ENCODE measurements around the gene KLHL36. TPM values are rescaled to one million over a fixed set of nuclear protein-coding genes. Genes with fewer than 3 reads are reported as not detected.

Gene KLHL36
- total RNA-seq, 1 donor from 2014 or later, result 26.2 TPM

GRCh38 chr16:84628226-84628731 is 20.0 kb upstream of the KLHL36 start:
- H3K27me3 Mint-ChIP-seq (ENCODE audit: low read depth), result no peaks in the 10 kb centered on the region
- no peak overlapping the region for H3K4me3 Mint-ChIP-seq
- TF ChIP-seq CTCF (conservative IDR thresholded peaks at IDR 0.05), result no peak
- no peaks in the 10 kb centered on the region for H3K4me1 Mint-ChIP-seq
- no peaks in the 10 kb centered on the region for H3K36me3 Mint-ChIP-seq (ENCODE audit: low read depth)
- DNase-seq (ENCODE audit: low read depth, low spot score), result no peak
- no peak overlapping the region for H3K27ac Mint-ChIP-seq (ENCODE audit: unreplicated experiment)
- no peaks in the 10 kb centered on the region for H3K9me3 Mint-ChIP-seq

GRCh38 chr16:84629580-84629979 is 18.7 kb upstream of the KLHL36 start:
- Mint-ChIP-seq H3K36me3 (ENCODE audit: low read depth) (no peaks in the 10 kb centered on the region), H3K4me3 (no peak overlapping the region), H3K9me3 (no peaks in the 10 kb centered on the region), H3K4me1 (no peaks in the 10 kb centered on the region), H3K27me3 (ENCODE audit: low read depth) (no peaks in the 10 kb centered on the region), H3K27ac (ENCODE audit: unreplicated experiment) (no peak overlapping the region)
- TF ChIP-seq CTCF (conservative IDR thresholded peaks at IDR 0.05), result no peak
- DNase-seq (ENCODE audit: low read depth, low spot score), result no peak

DNA sequence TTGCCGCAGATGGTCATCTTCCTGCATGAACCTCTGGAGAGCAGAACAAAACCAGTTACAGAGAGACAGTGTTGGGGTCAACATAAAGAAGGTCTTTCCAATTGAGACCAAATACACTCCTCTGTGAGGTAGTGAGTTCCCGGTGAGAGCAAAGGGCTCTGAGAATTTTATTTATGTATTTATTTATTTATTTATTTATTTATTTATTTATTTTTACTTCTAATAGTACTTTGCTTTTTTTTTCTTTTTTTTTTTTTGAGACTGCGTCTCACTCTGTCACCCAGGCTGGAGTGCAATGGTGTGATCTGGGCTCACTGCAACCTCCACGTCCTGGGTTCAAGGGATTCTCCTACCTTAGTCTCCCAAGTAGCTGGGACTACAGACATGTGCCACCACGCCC is 18.3 kb upstream of the KLHL36 start:
- H3K36me3 Mint-ChIP-seq (ENCODE audit: low read depth), result no peaks in the 10 kb centered on the region
- no peaks in the 10 kb centered on the region for H3K4me1 Mint-ChIP-seq
- no peak overlapping the region for H3K4me3 Mint-ChIP-seq
- H3K27ac Mint-ChIP-seq (ENCODE audit: unreplicated experiment), result no peak overlapping the region
- DNase-seq (ENCODE audit: low read depth, low spot score), result no peak
- no peaks in the 10 kb centered on the region for H3K27me3 Mint-ChIP-seq (ENCODE audit: low read depth)
- no peaks in the 10 kb centered on the region for H3K9me3 Mint-ChIP-seq
- no peak for TF ChIP-seq CTCF (conservative IDR thresholded peaks at IDR 0.05)

DNA sequence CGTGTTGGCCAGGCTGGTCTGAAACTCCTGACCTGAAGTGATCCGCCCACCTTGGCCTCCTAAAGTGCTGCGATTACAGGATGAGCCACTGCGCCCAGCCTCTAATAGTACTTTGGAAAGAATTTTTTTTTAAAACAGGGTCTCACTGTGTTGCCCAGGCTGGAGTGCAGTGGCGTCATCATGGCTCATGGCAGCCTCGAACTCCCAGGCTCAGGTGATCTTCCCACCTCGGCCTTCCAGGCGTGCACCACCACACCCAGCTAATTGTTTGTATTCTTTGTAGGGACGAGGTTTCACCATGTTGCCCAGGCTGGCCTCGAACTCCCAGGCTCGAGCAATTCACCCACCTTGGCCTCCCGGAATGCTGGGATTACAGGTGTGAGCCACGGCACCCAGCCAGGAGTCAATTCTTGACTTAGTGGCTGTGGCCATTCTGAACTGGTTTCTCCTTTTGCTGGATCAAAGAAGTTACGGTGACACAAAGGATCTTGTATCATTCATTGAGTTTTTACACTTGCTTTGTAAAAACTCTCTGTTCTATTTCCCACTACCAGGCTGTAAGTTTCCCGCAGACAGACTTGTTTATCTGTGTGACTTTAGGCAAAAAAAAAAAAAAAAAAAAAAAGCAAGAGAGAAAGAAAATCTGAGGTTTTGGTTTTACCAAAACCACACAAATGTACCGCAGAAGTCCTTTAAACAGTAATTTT is 17.7 kb upstream of the KLHL36 start:
- Mint-ChIP-seq H3K27ac (ENCODE audit: unreplicated experiment) (no peak overlapping the region), H3K9me3 (no peaks in the 10 kb centered on the region), H3K36me3 (ENCODE audit: low read depth) (no peaks in the 10 kb centered on the region), H3K4me3 (no peak overlapping the region), H3K27me3 (ENCODE audit: low read depth) (no peaks in the 10 kb centered on the region), H3K4me1 (no peaks in the 10 kb centered on the region)
- no peak for DNase-seq (ENCODE audit: low read depth, low spot score)
- no peak for TF ChIP-seq CTCF (conservative IDR thresholded peaks at IDR 0.05)

GRCh38 chr16:84631153-84631466 is 17.2 kb upstream of the KLHL36 start:
- Mint-ChIP-seq H3K27ac (ENCODE audit: unreplicated experiment) (no peak overlapping the region), H3K27me3 (ENCODE audit: low read depth) (no peaks in the 10 kb centered on the region), H3K4me1 (no peaks in the 10 kb centered on the region), H3K36me3 (ENCODE audit: low read depth) (no peaks in the 10 kb centered on the region), H3K4me3 (no peak overlapping the region), H3K9me3 (no peaks in the 10 kb centered on the region)
- DNase-seq (ENCODE audit: low read depth, low spot score), result no peak
- TF ChIP-seq CTCF (conservative IDR thresholded peaks at IDR 0.05), result no peak

Measured in neural crest cell (in vitro differentiated cells).